A673 (cell line): ENCODE measurements around the gene SLC35F1.

Source experiments
- EZH2 ChIP-seq: fragments of 200-600 bp; sonication (generic); IDR thresholded peaks from 2 replicates; pipeline ENCODE4 v1.6.1; 2017; ENCODE audit warnings: borderline replicate concordance, low read depth, mild to moderate bottlenecking, mixed read lengths, antibody characterized with exemption, low read length; ENCODE audit not compliant: poor library complexity, severe bottlenecking
- TF ChIP-seq, protein P1 (sequence below): fragments of 300-800, 200-600 bp; sonication (generic); conservative IDR thresholded peaks from 2 replicates; pipeline ENCODE4 v1.5.1; 2017; ENCODE audit warnings: low read depth, mild to moderate bottlenecking, antibody characterized with exemption, low read length, moderate library complexity, mixed read lengths

DNA sequence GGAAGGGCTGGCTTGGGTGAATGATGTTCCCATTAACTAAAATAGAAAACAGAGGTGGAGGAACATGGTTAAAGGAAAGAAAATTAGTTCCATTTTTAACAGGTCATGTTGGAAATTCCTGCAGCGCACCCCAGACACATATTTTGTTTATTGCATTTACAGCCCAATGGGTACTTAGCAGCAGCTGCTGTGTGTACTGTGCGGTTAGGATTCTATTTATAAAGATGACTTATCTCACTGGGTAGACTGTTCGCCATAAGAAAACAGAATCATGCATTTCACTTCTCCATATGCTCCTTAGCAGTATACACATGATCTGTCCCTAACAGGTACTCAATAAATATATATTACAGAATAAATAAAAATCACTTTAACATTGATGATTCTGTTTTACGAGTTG lies 135.8 kb downstream of the SLC35F1 start:
- TF ChIP-seq, protein P1, sequence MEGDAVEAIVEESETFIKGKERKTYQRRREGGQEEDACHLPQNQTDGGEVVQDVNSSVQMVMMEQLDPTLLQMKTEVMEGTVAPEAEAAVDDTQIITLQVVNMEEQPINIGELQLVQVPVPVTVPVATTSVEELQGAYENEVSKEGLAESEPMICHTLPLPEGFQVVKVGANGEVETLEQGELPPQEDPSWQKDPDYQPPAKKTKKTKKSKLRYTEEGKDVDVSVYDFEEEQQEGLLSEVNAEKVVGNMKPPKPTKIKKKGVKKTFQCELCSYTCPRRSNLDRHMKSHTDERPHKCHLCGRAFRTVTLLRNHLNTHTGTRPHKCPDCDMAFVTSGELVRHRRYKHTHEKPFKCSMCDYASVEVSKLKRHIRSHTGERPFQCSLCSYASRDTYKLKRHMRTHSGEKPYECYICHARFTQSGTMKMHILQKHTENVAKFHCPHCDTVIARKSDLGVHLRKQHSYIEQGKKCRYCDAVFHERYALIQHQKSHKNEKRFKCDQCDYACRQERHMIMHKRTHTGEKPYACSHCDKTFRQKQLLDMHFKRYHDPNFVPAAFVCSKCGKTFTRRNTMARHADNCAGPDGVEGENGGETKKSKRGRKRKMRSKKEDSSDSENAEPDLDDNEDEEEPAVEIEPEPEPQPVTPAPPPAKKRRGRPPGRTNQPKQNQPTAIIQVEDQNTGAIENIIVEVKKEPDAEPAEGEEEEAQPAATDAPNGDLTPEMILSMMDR = no peak
- no peak for TF ChIP-seq EZH2
